BJ (cell line): ENCODE results near the gene CEP78. TPM values are rescaled to one million over a fixed set of nuclear protein-coding genes. Genes with fewer than 3 reads are reported as not detected.
A peak's percentile ranks its signal among the peaks of the same experiment; 100 is the strongest.

Source experiments
- CTCF ChIA-PET: fragments of 350-600 bp; formaldehyde crosslinking; extraction: SDS; loops from one replicate; lab custom pipeline; 2021; ENCODE audit warnings: antibody characterized with exemption, inconsistent platforms; lab: Yijun Ruan, JAX
- POLR2A ChIA-PET: fragments of 300-600 bp; sonication (Branson Sonifier 250); formaldehyde crosslinking; extraction: SDS; loops from one replicate; lab custom pipeline; 2021; ENCODE audit warnings: antibody characterized with exemption; lab: Charles Lee
- DNase-seq: peaks from one replicate; pipeline ENCODE4 v3.0.0-alpha.2; 2011; ENCODE audit warnings: low read depth
- H3K27me3 ChIP-seq: 2 replicates; pipeline ENCODE4 v1.6.0; 2011; ENCODE audit warnings: low read length; ENCODE audit not compliant: control insufficient read depth, insufficient read depth
- H3K36me3 ChIP-seq: 2 replicates; pipeline ENCODE4 v1.5.1; 2011; ENCODE audit warnings: low read length; ENCODE audit not compliant: control insufficient read depth, insufficient read depth
- H3K4me3 ChIP-seq: 2 replicates; pipeline ENCODE4 v1.5.1; 2011; ENCODE audit warnings: low read depth, mild to moderate bottlenecking, control low read depth, low read length
- CTCF ChIP-seq: IDR thresholded peaks from 2 replicates; pipeline ENCODE4 v1.5.1; 2011; ENCODE audit warnings: low read depth, mild to moderate bottlenecking, control low read depth, inconsistent platforms, low read length, moderate library complexity; ENCODE audit not compliant: insufficient read depth
- polyA plus RNA-seq: library from polyadenylated mRNA; depleted of rRNA; stranded (reverse); fragments of >200 nt; gene quantifications from 2 replicates; pipeline ENCODE4 v1.2.3, GENCODE V29; 2011

CEP78 gene
- polyA plus RNA-seq, 1 experiment, result 4.5 TPM

GRCh38 chr9:78235256-78235761, 566 bp upstream of the CEP78 start:
- POLR2A ChIA-PET, result interaction anchor here (0.5 kb wide), 1 partner anchor 869 kb away, joined by 3 read pairs; no protein-coding TSS in a partner anchor
- peak overlapping the region; percentile 86 for H3K4me3 ChIP-seq
- DNase-seq, result no peak
- no peaks in the 10 kb centered on the region for H3K27me3 ChIP-seq
- TF ChIP-seq CTCF, result no peak
- H3K36me3 ChIP-seq, result no peaks in the 10 kb centered on the region
- CTCF ChIA-PET, result no interaction called here

- no peak for DNase-seq
- POLR2A ChIA-PET, result interaction anchor here (0.5 kb wide), 1 partner anchor 417 kb away, joined by 19 read pairs; no protein-coding TSS in a partner anchor
- H3K36me3 ChIP-seq, result no peaks in the 10 kb centered on the region
- peak overlapping the region; percentile 86 for H3K4me3 ChIP-seq
- no peaks in the 10 kb centered on the region for H3K27me3 ChIP-seq
- CTCF ChIA-PET, result interaction anchor here (0.7 kb wide), 1 partner anchor 24 kb away, joined by 3 read pairs; no protein-coding TSS in a partner anchor
- no peak for TF ChIP-seq CTCF
These were observed 656 bp downstream of the CEP78 start for GRCh38 chr9:78236551-78236910.

- no peak for TF ChIP-seq CTCF
- ChIA-PET POLR2A (no interaction called here), CTCF (interaction anchor here (1.0 to 1.4 kb wide), 3 partner anchors 12 to 203 kb away, joined by 3 read pairs; no protein-coding TSS in a partner anchor)
- H3K36me3 ChIP-seq, result no peaks in the 10 kb centered on the region
- H3K4me3 ChIP-seq, result no peak overlapping the region
- H3K27me3 ChIP-seq, result no peaks in the 10 kb centered on the region
- DNase-seq, result no peak
These were observed 2.5 kb downstream of the CEP78 start for GRCh38 chr9:78238046-78239038.

- Histone ChIP-seq H3K27me3 (no peaks in the 10 kb centered on the region), H3K4me3 (no peak overlapping the region), H3K36me3 (no peaks in the 10 kb centered on the region)
- 0 out of 2 replicates have a peak, but pooled peaks have one; percentile 11 for TF ChIP-seq CTCF
- ChIA-PET POLR2A (no interaction called here), CTCF (interaction anchor here (1.1 to 1.4 kb wide), 2 partner anchors 11 to 23 kb away, joined by 3 read pairs; no protein-coding TSS in a partner anchor)
- no peak for DNase-seq
These were observed 3.6 kb downstream of the CEP78 start for GRCh38 chr9:78239506-78239905.

- no peak for TF ChIP-seq CTCF
- H3K36me3 ChIP-seq, result no peaks in the 10 kb centered on the region
- H3K4me3 ChIP-seq, result no peak overlapping the region
- no peaks in the 10 kb centered on the region for H3K27me3 ChIP-seq
- POLR2A ChIA-PET, result no interaction called here
- DNase-seq, result no peak
- CTCF ChIA-PET, result interaction anchor here (1.3 kb wide), 1 partner anchor 9 kb away, joined by 3 read pairs; no protein-coding TSS in a partner anchor
These were observed 6.2 kb downstream of the CEP78 start for GRCh38 chr9:78242041-78242440.
